Measurements from ENCODE around the gene INSIG2. TPM values are rescaled to one million over a fixed set of nuclear protein-coding genes. Genes with fewer than 3 reads are reported as not detected.
"Not testable (repeated sequence)": the region's sequence is repeated elsewhere in the genome, so short reads cannot be mapped to it uniquely, and the experiment has no call there.

Gene INSIG2
- polyA plus RNA-seq, 1 donor (not counting 4 experiments of a cell fraction or from before 2014, with no cell fraction given): 28.6 TPM

- no peak for TF ChIP-seq EZH2 (IDR thresholded peaks at IDR 0.05; ENCODE audit: low read length)
- TF ChIP-seq CTCF (optimal IDR thresholded peaks at IDR 0.05 in 1 of 3, IDR thresholded peaks at IDR 0.05 in 1 of 3, conservative IDR thresholded peaks at IDR 0.05 in 1 of 3; ENCODE audit: extremely low read depth in 1 of 3, insufficient read depth in 2 of 3, low read length in 3 of 3): no peak
- Histone ChIP-seq H3K36me3 (ENCODE audit: control insufficient read depth in 2 of 2, extremely low read depth in 1 of 2, insufficient read depth in 2 of 2, low read length in 2 of 2) (no peaks in the 10 kb centered on the region), H3K4me3 (ENCODE audit: control insufficient read depth in 2 of 3, extremely low read depth in 1 of 3, insufficient read depth in 2 of 3, low read depth in 1 of 3, low read length in 3 of 3) (no peak overlapping the region), H3K9me1 (ENCODE audit: control insufficient read depth, extremely low read depth, insufficient read depth, low read length) (no peaks in the 10 kb centered on the region), H2AFZ (ENCODE audit: control insufficient read depth, low read length) (no peak overlapping the region), H3K9ac (ENCODE audit: control insufficient read depth, extremely low read depth, insufficient read depth, low read length) (no peak overlapping the region), H3K27me3 (ENCODE audit: control insufficient read depth, extremely low read depth, insufficient read depth, low read length) (no peaks in the 10 kb centered on the region), H3K27ac (ENCODE audit: control insufficient read depth, insufficient read depth, low read length) (no peak overlapping the region), H4K20me1 (ENCODE audit: control insufficient read depth, extremely low read depth, insufficient read depth, low read length) (no peaks in the 10 kb centered on the region), H3K4me2 (ENCODE audit: control insufficient read depth, extremely low read depth, insufficient read depth, low read depth, low read length) (no peak overlapping the region), H3K9me3 (ENCODE audit: control insufficient read depth, low read depth, low read length) (no peaks in the 10 kb centered on the region), H3K4me1 (ENCODE audit: control insufficient read depth, extremely low read depth, insufficient read depth, low read length) (peaks cover 12% of the 10 kb centered on the region), H3K79me2 (ENCODE audit: control insufficient read depth, insufficient read depth, low read length) (peaks cover 64% of the 10 kb centered on the region)
- DNase-seq (ENCODE audit: low read depth, low spot score): no peak
- dilution Hi-C loops (cut with MboI; ENCODE audit: extremely low pct_ligation_motif_present, low sequenced_read_pairs): no loop called here
- no peak for FAIRE-seq
Observed at GRCh38 chr2:118091140-118091478, 2.8 kb downstream of the INSIG2 start.

GRCh38 chr2:118091631-118092030, 3.4 kb downstream of the INSIG2 start:
- Histone ChIP-seq H3K9me3 (ENCODE audit: control insufficient read depth, low read depth, low read length) (no peaks in the 10 kb centered on the region), H3K4me2 (ENCODE audit: control insufficient read depth, extremely low read depth, insufficient read depth, low read depth, low read length) (no peak overlapping the region), H3K9ac (ENCODE audit: control insufficient read depth, extremely low read depth, insufficient read depth, low read length) (no peak overlapping the region), H3K4me3 (ENCODE audit: control insufficient read depth in 2 of 3, extremely low read depth in 1 of 3, insufficient read depth in 2 of 3, low read depth in 1 of 3, low read length in 3 of 3) (no peak overlapping the region), H3K36me3 (ENCODE audit: control insufficient read depth in 2 of 2, extremely low read depth in 1 of 2, insufficient read depth in 2 of 2, low read length in 2 of 2) (peaks cover 0 to 2% of the 10 kb centered on the region in 2 experiments), H3K27me3 (ENCODE audit: control insufficient read depth, extremely low read depth, insufficient read depth, low read length) (no peaks in the 10 kb centered on the region), H4K20me1 (ENCODE audit: control insufficient read depth, extremely low read depth, insufficient read depth, low read length) (no peaks in the 10 kb centered on the region), H3K79me2 (ENCODE audit: control insufficient read depth, insufficient read depth, low read length) (peaks cover 66% of the 10 kb centered on the region), H2AFZ (ENCODE audit: control insufficient read depth, low read length) (no peak overlapping the region), H3K27ac (ENCODE audit: control insufficient read depth, insufficient read depth, low read length) (no peak overlapping the region), H3K9me1 (ENCODE audit: control insufficient read depth, extremely low read depth, insufficient read depth, low read length) (no peaks in the 10 kb centered on the region), H3K4me1 (ENCODE audit: control insufficient read depth, extremely low read depth, insufficient read depth, low read length) (peaks cover 12% of the 10 kb centered on the region)
- dilution Hi-C loops (cut with MboI; ENCODE audit: extremely low pct_ligation_motif_present, low sequenced_read_pairs): no loop called here
- TF ChIP-seq CTCF (optimal IDR thresholded peaks at IDR 0.05 in 1 of 3, IDR thresholded peaks at IDR 0.05 in 1 of 3, conservative IDR thresholded peaks at IDR 0.05 in 1 of 3; ENCODE audit: extremely low read depth in 1 of 3, insufficient read depth in 2 of 3, low read length in 3 of 3) (no peak), EZH2 (IDR thresholded peaks at IDR 0.05; ENCODE audit: low read length) (no peak)
- FAIRE-seq: no peak
- DNase-seq (ENCODE audit: low read depth, low spot score): no peak

- dilution Hi-C loops (cut with MboI; ENCODE audit: extremely low pct_ligation_motif_present, low sequenced_read_pairs); H3K4me2 ChIP-seq (ENCODE audit: control insufficient read depth, extremely low read depth, insufficient read depth, low read depth, low read length): not testable (repeated sequence)
- H3K4me1 ChIP-seq (ENCODE audit: control insufficient read depth, extremely low read depth, insufficient read depth, low read length): peaks cover 12% of the 10 kb centered on the region
Observed at GRCh38 chr2:118094102-118094501, 5.8 kb downstream of the INSIG2 start.

More at GRCh38 chr2:118094102-118094501, 5.8 kb downstream of the INSIG2 start:
- not testable (repeated sequence) for H3K4me3 ChIP-seq (ENCODE audit: control insufficient read depth in 2 of 3, extremely low read depth in 1 of 3, insufficient read depth in 2 of 3, low read depth in 1 of 3, low read length in 3 of 3); H3K27ac ChIP-seq (ENCODE audit: control insufficient read depth, insufficient read depth, low read length); DNase-seq (ENCODE audit: low read depth, low spot score); H3K9me3 ChIP-seq (ENCODE audit: control insufficient read depth, low read depth, low read length); H3K27me3 ChIP-seq (ENCODE audit: control insufficient read depth, extremely low read depth, insufficient read depth, low read length); H3K9ac ChIP-seq (ENCODE audit: control insufficient read depth, extremely low read depth, insufficient read depth, low read length); H3K36me3 ChIP-seq (ENCODE audit: control insufficient read depth in 2 of 2, extremely low read depth in 1 of 2, insufficient read depth in 2 of 2, low read length in 2 of 2); H2AFZ ChIP-seq (ENCODE audit: control insufficient read depth, low read length); H3K9me1 ChIP-seq (ENCODE audit: control insufficient read depth, extremely low read depth, insufficient read depth, low read length); FAIRE-seq; H4K20me1 ChIP-seq (ENCODE audit: control insufficient read depth, extremely low read depth, insufficient read depth, low read length)
- H3K79me2 ChIP-seq (ENCODE audit: control insufficient read depth, insufficient read depth, low read length): peaks cover 68% of the 10 kb centered on the region
